Nephron (organoid): ENCODE data around the gene MAGED1.

Experiments
- H3K27ac Mint-ChIP-seq, 3 experiments: 2 replicates each; pipeline ENCODE4 v1.8.0; 2020; ENCODE audit warnings: mixed read lengths in 3 of 3, mild to moderate bottlenecking in 2 of 3, moderate library complexity in 1 of 3
- H3K27me3 Mint-ChIP-seq: 2 replicates; pipeline ENCODE4 v1.8.0; 2021; ENCODE audit warnings: low read depth, mild to moderate bottlenecking, moderate library complexity, mixed read lengths
- H3K36me3 Mint-ChIP-seq: 2 replicates; pipeline ENCODE4 v1.8.0; 2020; ENCODE audit warnings: low read depth, mixed read lengths
- H3K4me1 Mint-ChIP-seq: 2 replicates; pipeline ENCODE4 v1.8.0; 2020; ENCODE audit warnings: mixed read lengths
- H3K4me3 Mint-ChIP-seq, 3 experiments: 2 replicates each; pipeline ENCODE4 v1.8.0; 2020; ENCODE audit warnings: mild to moderate bottlenecking in 3 of 3, mixed read lengths in 3 of 3, moderate library complexity in 2 of 3
- H3K9me3 Mint-ChIP-seq: 2 replicates; pipeline ENCODE4 v1.8.0; 2020; ENCODE audit warnings: mixed read lengths
- TF ChIP-seq, protein P1 (sequence below), 3 experiments: fragments of 200-600 bp; sonication (generic); IDR thresholded peaks; one replicate each; pipeline ENCODE4 v1.5.0; 2021; ENCODE audit warnings: antibody characterized with exemption in 3 of 3; ENCODE audit not compliant: unreplicated experiment in 3 of 3

Gene MAGED1

DNA sequence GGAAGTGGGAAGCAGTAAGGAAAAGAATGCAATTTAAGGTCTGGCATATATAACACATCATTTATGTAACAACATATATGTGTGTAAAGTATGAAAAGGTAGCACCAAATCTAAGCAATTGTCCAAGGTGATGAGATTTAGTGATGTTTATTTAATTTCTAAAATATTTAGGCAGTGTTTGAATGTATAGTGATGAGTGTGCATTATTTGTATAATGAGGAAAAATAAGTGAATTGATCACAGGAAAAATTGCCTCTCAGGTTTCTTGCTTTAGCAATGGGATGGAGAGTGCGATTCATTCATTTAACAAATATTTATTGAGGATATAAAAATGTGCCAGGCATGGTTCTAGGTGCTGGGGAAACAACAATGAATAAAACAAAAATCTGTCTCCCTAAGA, 2.2 kb upstream of the MAGED1 start:
- peak overlapping the region; percentile 81 to 97 (median 93) for H3K27ac Mint-ChIP-seq
- H3K27me3 Mint-ChIP-seq = peaks cover 4% of the 10 kb centered on the region
- TF ChIP-seq, protein P1, sequence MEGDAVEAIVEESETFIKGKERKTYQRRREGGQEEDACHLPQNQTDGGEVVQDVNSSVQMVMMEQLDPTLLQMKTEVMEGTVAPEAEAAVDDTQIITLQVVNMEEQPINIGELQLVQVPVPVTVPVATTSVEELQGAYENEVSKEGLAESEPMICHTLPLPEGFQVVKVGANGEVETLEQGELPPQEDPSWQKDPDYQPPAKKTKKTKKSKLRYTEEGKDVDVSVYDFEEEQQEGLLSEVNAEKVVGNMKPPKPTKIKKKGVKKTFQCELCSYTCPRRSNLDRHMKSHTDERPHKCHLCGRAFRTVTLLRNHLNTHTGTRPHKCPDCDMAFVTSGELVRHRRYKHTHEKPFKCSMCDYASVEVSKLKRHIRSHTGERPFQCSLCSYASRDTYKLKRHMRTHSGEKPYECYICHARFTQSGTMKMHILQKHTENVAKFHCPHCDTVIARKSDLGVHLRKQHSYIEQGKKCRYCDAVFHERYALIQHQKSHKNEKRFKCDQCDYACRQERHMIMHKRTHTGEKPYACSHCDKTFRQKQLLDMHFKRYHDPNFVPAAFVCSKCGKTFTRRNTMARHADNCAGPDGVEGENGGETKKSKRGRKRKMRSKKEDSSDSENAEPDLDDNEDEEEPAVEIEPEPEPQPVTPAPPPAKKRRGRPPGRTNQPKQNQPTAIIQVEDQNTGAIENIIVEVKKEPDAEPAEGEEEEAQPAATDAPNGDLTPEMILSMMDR (IDR thresholded peaks at IDR 0.05; ENCODE audit: unreplicated experiment in 3 of 3) = no peak
- peaks cover 23% of the 10 kb centered on the region for H3K4me1 Mint-ChIP-seq
- peaks cover 6% of the 10 kb centered on the region for H3K9me3 Mint-ChIP-seq
- H3K4me3 Mint-ChIP-seq = peak overlapping the region in 2 of 3 experiments; percentile 57 to 73
- H3K36me3 Mint-ChIP-seq = peaks cover 11% of the 10 kb centered on the region

DNA sequence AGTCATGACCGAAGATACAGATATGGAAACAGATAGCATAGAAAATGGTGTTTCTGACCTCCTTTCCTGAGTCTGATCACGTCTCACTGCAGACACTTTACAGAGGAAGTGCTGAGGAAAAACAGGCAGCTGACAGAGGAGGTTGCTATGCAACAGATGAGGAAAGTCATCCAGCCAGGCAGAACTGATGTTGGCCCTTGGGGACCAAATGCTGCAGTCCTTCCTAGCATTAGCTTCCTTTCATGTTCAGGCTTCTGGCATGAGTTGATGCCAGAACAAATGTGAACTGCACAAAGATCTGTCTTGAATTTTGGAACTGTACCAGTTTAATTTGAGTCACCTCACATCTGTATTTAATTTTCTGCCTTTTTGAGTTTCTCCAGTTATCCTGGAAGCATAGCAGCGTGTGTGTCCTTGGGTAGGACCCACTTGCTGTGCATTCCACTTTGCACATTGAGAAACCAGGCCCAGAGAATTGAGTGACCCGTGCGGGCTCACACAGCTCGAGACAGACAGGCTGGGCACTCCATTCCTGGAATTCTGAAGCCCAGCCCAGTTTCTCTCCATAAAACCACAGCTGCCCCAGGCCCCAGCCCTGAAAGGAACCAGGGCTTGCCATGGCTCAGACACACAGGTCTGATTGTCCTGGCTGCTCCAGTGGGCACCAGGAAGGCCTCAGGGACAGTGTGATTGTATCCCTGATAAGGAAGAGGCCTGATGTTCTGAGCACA, 1.4 kb upstream of the MAGED1 start:
- Mint-ChIP-seq H3K4me1 (peaks cover 25% of the 10 kb centered on the region), H3K9me3 (peaks cover 6% of the 10 kb centered on the region), H3K36me3 (peaks cover 14% of the 10 kb centered on the region), H3K27me3 (peaks cover 4% of the 10 kb centered on the region), H3K27ac (peak overlapping the region; percentile 81 to 97 (median 93)), H3K4me3 (peak overlapping the region in 2 of 3 experiments; percentile 57 to 73)
- TF ChIP-seq, protein P1 (IDR thresholded peaks at IDR 0.05; ENCODE audit: unreplicated experiment in 3 of 3) = no peak

DNA sequence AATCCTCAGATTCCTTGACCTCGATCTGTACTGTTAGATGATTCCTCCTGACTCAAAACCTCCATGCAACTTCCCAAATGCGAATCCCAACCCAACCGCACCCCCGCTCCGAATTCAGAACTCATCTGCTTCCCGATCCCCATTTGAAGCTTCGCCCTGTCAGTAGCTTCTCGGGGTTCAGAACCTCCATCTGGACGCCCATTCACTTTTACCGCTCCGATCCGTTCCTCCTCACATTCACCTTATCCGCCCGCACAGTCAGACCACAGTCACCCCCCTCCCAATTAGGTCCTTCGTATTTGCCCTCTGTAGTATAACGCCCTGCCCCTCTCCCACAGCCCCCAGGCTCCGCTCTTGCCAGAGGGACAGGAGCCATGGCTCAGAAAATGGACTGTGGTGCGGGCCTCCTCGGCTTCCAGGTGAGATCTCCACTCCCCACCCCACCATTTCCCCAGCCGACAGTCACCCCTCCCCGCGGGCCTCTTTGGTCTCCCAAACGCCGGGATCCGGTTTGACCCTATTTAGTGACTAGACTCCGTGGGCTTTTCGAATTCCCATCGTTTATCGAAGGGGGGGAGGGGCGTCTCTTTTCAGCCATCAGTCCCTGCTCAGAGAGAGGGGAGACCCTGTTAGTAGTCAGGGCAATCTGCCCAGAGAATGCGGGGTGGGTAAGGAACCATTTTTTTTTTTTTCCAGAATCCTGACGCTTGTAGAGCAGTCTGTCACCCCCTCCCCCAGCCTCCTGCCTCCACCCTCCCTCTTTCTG, 691 bp downstream of the MAGED1 start:
- Mint-ChIP-seq H3K27me3 (peaks cover 4% of the 10 kb centered on the region), H3K4me3 (peak overlapping the region; percentile 92 to 99 (median 93)), H3K27ac (peak overlapping the region; percentile 91 to 97 (median 93)), H3K9me3 (peaks cover 6% of the 10 kb centered on the region), H3K36me3 (peaks cover 31% of the 10 kb centered on the region), H3K4me1 (peaks cover 40% of the 10 kb centered on the region)
- TF ChIP-seq, protein P1 (IDR thresholded peaks at IDR 0.05; ENCODE audit: unreplicated experiment in 3 of 3) = no peak

DNA sequence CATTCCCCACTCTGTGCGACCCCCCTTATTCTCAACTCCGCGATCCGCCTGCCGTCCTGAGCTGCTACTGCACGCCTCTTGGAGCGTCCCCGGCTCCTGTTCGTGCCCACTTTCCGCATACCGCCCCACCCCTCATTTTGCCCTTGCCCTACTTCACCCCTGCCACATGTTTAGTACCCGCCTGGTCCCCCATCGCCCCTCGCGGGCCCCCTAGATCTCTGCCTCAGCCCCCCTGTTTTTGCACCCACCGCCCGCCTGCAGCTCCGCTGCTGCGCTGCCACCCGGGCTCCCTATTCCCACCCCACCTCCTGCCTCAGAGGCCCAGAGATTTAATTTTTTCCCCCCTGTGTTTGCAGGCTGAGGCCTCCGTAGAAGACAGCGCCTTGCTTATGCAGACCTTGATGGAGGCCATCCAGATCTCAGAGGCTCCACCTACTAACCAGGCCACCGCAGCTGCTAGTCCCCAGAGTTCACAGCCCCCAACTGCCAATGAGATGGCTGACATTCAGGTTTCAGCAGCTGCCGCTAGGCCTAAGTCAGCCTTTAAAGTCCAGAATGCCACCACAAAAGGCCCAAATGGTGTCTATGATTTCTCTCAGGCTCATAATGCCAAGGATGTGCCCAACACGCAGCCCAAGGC, 1.4 kb downstream of the MAGED1 start:
- peak overlapping the region; percentile 92 to 99 (median 93) for H3K4me3 Mint-ChIP-seq
- H3K27me3 Mint-ChIP-seq = peaks cover 8% of the 10 kb centered on the region
- peaks cover 6% of the 10 kb centered on the region for H3K9me3 Mint-ChIP-seq
- H3K4me1 Mint-ChIP-seq = peaks cover 40% of the 10 kb centered on the region
- TF ChIP-seq, protein P1 (IDR thresholded peaks at IDR 0.05; ENCODE audit: unreplicated experiment in 3 of 3) = peak in 1 of 3 experiments; percentile 9
- H3K27ac Mint-ChIP-seq = peak overlapping the region; percentile 91 to 97 (median 93)
- peaks cover 34% of the 10 kb centered on the region for H3K36me3 Mint-ChIP-seq

DNA sequence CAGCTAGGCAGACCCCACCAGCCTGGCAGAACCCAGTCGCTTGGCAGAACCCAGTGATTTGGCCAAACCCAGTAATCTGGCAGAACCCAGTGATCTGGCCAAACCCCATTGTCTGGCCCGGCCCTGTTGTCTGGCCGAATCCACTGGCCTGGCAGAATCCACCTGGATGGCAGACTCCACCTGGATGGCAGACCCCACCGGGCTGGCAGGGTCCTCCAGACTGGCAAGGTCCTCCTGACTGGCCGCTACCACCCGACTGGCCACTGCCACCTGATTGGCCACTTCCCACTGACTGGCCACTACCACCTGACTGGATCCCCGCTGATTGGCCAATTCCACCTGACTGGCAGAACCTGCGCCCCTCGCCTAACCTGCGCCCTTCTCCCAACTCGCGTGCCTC, 3.2 kb downstream of the MAGED1 start:
- H3K4me3 Mint-ChIP-seq = peak overlapping the region; percentile 66 to 75 (median 73)
- peaks cover 8% of the 10 kb centered on the region for H3K27me3 Mint-ChIP-seq
- H3K4me1 Mint-ChIP-seq = peaks cover 40% of the 10 kb centered on the region
- TF ChIP-seq, protein P1 (IDR thresholded peaks at IDR 0.05; ENCODE audit: unreplicated experiment in 3 of 3) = no peak
- H3K27ac Mint-ChIP-seq = no peak overlapping the region
- H3K9me3 Mint-ChIP-seq = peaks cover 6% of the 10 kb centered on the region
- H3K36me3 Mint-ChIP-seq = peaks cover 48% of the 10 kb centered on the region
